Skeletal muscle satellite cell (primary cell): Measurements from ENCODE around the gene MAD1L1.

Experiments
- H3K27me3 ChIP-seq: 2 replicates; pipeline ENCODE4 v1.7.0; 2013; ENCODE audit warnings: low read length; ENCODE audit not compliant: control insufficient read depth, insufficient read depth
- H3K36me3 ChIP-seq: 2 replicates; pipeline ENCODE4 v1.7.0; 2013; ENCODE audit warnings: mild to moderate bottlenecking, control low read depth, low read length; ENCODE audit not compliant: insufficient read depth
- H3K4me1 ChIP-seq: 2 replicates; pipeline ENCODE4 v1.7.0; 2013; ENCODE audit warnings: low read length; ENCODE audit not compliant: control insufficient read depth, insufficient read depth
- H3K4me2 ChIP-seq: 2 replicates; pipeline ENCODE4 v1.7.0; 2013; ENCODE audit warnings: mild to moderate bottlenecking, low read length
- H3K4me3 ChIP-seq: 2 replicates; pipeline ENCODE4 v1.7.0; 2013; ENCODE audit warnings: low read length
- H3K9ac ChIP-seq: 2 replicates; pipeline ENCODE4 v1.7.0; 2013; ENCODE audit warnings: mild to moderate bottlenecking, low read depth, low read length, moderate library complexity
- H3K9me3 ChIP-seq: replicated peaks from 2 replicates; pipeline ENCODE4 v1.7.0; 2013; ENCODE audit warnings: mild to moderate bottlenecking, control low read depth, low read length

MAD1L1 gene

DNA sequence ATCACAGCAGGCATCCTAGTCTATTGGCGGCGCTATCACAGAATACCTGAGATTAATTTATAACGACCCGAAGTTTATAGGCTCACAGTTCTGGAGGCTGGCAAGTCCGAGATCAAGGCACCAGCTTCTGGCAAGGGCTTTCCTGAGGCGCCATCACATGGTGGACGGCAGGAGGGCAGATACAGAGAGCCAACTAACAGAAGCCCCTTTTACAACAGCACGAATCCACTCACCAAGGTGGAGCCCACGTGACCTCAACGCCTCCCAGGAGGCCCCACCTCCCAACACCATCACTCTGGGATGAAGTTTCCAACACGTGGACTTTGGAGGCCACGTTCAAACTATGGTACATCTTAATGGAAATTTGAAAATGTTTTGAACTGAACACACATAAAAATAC lies 307.4 kb downstream of the MAD1L1 start:
- no peaks in the 10 kb centered on the region for H3K9me3 ChIP-seq
- no peak overlapping the region for H3K9ac ChIP-seq
- H3K4me1 ChIP-seq: peaks cover 10% of the 10 kb centered on the region
- H3K36me3 ChIP-seq: no peaks in the 10 kb centered on the region
- no peak overlapping the region for H3K4me2 ChIP-seq
- H3K27me3 ChIP-seq: no peaks in the 10 kb centered on the region
- no peak overlapping the region for H3K4me3 ChIP-seq

DNA sequence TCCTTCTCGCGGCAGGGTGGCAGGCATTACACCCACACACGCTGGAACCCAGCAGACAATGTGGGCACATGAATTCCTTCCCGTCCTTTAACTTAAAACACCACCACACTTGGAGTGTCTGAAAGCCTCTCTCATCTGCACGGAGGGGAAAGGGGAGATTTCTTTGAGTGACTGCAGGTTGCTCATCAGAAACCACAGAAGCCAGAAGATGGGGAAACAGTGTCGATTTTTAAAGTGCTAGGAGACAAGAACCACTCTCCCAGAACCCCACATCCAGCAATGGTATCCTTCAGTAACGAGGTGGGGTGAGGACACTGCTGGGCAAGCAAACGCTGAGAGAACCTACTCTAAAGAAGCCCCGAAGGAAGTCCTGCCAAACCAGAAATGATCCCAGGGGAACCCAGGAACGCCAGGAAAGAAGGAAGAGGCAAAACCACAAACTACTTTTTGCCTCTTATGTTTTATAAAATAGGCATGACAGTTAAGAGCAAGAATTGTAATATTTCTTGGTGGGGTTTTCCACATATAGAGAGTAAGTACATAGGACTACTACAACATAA lies 308.4 kb downstream of the MAD1L1 start:
- H3K4me1 ChIP-seq: peaks cover 10% of the 10 kb centered on the region

DNA sequence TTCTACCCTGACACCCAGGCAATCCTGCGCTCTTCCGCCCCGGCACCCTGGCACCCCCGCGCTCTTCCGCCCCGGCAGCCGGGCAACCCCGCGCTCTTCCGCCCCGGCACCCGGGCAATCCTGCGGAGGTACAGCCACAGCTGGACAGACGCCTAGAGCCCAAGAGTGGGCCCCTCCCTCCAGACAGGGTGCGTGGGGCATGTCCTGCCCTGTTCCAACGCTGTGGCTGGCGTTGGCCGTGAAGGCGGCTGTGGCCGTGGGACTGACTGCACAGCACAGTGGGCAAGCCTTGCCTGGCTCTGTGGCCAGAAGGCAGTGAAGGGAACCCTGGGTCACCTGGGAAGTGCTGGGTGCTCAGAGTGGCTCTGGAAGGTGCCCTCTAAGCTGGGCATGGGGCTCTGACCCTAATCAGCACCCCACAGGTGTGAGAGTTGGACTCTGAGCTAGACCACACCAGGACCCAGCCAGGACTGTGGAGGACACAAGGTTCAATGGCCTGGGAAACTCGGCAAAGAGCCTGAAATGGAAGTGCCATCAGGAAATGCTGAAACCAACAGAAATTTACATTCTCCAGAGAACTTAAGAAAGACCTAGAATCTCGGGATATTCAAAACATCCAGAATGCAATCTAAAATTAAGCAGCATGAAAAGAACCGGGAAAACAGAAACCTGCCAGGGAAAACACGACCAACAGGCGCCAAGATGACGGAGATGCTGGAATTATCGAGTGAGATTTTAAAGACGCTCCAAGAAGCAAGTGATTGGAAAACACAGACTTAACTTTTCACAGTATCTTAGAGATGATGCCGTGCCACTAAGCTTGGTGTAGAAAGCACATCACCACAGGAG lies 309.1 kb downstream of the MAD1L1 start:
- H3K4me1 ChIP-seq: peaks cover 10% of the 10 kb centered on the region
- H3K4me2 ChIP-seq: no peak overlapping the region
- H3K36me3 ChIP-seq: no peaks in the 10 kb centered on the region
- no peak overlapping the region for H3K9ac ChIP-seq
- H3K9me3 ChIP-seq: no peaks in the 10 kb centered on the region
- H3K27me3 ChIP-seq: no peaks in the 10 kb centered on the region
- H3K4me3 ChIP-seq: no peak overlapping the region

More for the DNA sequence above, 308.4 kb downstream of the MAD1L1 start:
- no peak overlapping the region for H3K4me2 ChIP-seq
- no peaks in the 10 kb centered on the region for H3K36me3 ChIP-seq
- no peak overlapping the region for H3K9ac ChIP-seq
- no peak overlapping the region for H3K4me3 ChIP-seq
- no peaks in the 10 kb centered on the region for H3K9me3 ChIP-seq
- no peaks in the 10 kb centered on the region for H3K27me3 ChIP-seq

DNA sequence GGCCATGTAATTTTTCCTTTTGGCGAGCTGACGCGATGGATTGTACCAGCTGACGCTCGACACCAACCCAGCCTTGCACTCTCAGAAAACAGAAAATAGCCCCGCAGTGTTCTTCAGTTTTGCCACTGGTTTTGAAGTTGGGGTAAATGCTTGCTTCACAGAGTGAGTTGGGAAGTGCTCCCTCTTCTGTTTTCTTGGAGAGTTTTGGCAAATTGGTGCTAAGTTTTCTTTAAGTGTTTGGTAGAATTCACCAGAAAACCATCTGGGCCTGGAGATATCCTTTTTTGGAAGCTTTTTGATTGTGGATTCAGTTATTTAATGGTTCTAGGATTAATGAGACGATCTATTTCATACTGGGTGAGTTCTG lies 309.9 kb downstream of the MAD1L1 start:
- H3K27me3 ChIP-seq: no peaks in the 10 kb centered on the region
- peaks cover 10% of the 10 kb centered on the region for H3K4me1 ChIP-seq
- H3K9ac ChIP-seq: no peak overlapping the region
- H3K4me3 ChIP-seq: no peak overlapping the region
- H3K4me2 ChIP-seq: no peak overlapping the region
- no peaks in the 10 kb centered on the region for H3K36me3 ChIP-seq
- no peaks in the 10 kb centered on the region for H3K9me3 ChIP-seq

DNA sequence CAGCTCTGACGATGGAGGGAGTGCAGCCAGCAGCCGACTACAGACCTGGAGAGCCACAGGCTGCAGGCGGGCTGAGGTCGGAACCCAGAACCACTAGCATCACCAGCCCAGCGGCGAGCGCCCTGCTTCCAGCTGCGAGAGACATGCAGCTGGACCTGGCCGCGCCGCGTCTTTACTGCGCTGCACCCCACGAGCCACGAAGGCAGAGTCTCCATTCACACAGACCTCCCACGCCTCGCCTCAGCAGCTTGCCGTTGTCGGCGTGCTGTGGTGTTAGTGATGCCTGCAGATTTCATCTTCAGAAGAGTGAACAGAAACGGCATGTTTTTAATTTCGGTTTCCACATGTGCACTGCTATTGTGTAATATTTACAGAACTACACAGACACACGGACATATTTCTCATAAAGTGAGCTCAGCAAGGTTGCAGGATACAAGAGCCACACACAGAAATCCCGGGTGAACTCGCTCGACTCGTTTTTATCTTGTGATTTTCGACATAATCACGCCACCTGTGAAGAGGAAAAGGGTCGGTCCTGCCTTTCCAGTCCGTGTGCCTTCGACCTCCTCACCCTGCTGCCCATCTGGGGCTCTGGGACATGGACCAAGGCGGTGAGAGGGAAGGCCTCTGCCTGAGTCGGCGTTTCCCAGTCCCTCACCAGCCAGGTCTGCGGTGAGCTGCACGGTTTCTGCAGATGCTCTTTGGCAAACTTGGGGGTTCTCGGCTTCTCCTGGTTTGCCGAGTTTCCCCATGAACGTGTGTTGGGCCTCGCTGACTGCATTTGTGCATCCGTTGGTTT lies 310.5 kb downstream of the MAD1L1 start:
- Histone ChIP-seq H3K36me3 (no peaks in the 10 kb centered on the region), H3K9ac (no peak overlapping the region), H3K4me1 (peaks cover 16% of the 10 kb centered on the region), H3K9me3 (no peaks in the 10 kb centered on the region), H3K4me2 (no peak overlapping the region), H3K4me3 (no peak overlapping the region), H3K27me3 (no peaks in the 10 kb centered on the region)

DNA sequence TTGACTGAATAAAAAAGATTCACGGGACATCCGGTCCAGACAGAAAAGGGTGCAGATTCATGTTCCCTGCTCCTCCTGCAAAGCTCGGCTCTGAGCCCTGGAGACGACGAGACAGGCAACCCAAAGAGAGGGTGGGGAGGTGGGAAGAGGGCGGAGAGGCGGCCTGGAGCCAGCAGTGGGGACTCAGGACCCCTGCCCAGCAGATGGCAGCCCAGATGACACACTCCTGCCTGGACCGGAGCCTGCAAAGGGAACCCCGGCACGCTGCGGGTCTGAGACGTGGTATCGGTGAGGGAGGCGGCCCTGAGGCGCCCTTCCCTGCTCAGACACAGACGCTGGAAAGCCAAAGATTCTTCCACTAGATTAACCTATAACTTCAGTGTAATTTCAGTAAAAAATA lies 311.9 kb downstream of the MAD1L1 start:
- Histone ChIP-seq H3K27me3 (no peaks in the 10 kb centered on the region), H3K9ac (no peak overlapping the region), H3K4me2 (no peak overlapping the region), H3K9me3 (no peaks in the 10 kb centered on the region), H3K4me1 (peaks cover 16% of the 10 kb centered on the region), H3K4me3 (no peak overlapping the region), H3K36me3 (no peaks in the 10 kb centered on the region)

DNA sequence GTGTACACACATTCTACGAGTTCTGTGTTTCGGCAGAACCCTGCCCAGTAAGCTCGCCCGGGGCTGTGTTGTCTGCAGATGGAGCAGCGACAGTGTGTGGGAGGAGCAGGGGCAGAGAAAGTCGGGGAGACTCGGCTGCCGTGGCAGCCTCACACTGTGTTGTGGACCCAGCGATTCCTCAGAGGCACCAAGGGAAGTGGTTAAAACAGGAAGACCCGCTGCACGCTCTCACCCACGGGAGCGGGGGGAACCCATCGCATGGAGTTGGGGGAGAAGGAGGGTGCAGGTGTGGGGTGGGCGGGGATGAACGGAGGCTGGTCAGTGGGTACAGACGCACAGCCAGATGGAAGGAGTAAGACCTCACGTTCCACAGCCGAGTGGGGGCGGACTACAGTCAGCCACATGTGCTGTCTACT lies 312.5 kb downstream of the MAD1L1 start:
- H3K9ac ChIP-seq: no peak overlapping the region

DNA sequence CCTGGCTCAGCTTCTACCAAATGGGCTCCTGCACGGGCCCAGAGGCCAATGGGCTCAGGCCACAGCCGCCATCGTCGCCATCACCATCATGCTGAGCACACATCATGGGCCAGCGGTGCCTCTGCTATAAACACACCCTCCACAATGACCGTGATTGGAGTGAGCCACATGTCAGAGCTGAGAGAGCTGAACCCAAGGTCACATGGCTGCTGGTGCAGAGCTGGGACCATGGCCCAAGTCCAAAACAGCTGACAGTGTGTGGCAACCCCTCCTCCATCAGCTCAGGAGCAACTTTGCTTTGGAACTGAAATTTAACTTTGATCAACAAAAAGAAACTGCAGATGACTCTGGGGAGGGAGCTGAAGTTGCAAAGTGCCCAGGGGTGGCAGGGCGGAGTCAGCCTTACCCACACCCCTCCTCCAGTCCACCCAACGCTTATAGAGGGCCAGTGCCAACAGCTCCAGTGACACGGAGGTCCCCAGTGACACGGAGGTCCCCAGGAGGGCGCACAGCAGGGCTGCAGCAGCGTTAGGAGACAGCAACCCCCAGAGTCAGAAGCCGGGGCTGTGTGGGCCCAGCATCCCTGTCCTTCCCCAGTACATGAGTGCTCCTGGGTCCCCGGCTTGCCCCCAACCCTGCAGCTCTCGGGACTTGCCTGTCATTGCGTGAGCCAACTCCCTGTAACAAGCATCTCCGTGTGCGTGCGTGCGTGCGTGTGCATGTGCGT lies 313.0 kb downstream of the MAD1L1 start:
- Histone ChIP-seq H3K4me1 (peaks cover 14% of the 10 kb centered on the region), H3K36me3 (no peaks in the 10 kb centered on the region), H3K9me3 (no peaks in the 10 kb centered on the region), H3K27me3 (no peaks in the 10 kb centered on the region), H3K4me3 (no peak overlapping the region), H3K9ac (no peak overlapping the region), H3K4me2 (no peak overlapping the region)

More for the DNA sequence above, 312.5 kb downstream of the MAD1L1 start:
- H3K4me3 ChIP-seq: no peak overlapping the region
- peaks cover 16% of the 10 kb centered on the region for H3K4me1 ChIP-seq
- no peaks in the 10 kb centered on the region for H3K9me3 ChIP-seq
- no peaks in the 10 kb centered on the region for H3K27me3 ChIP-seq
- no peak overlapping the region for H3K4me2 ChIP-seq
- no peaks in the 10 kb centered on the region for H3K36me3 ChIP-seq

DNA sequence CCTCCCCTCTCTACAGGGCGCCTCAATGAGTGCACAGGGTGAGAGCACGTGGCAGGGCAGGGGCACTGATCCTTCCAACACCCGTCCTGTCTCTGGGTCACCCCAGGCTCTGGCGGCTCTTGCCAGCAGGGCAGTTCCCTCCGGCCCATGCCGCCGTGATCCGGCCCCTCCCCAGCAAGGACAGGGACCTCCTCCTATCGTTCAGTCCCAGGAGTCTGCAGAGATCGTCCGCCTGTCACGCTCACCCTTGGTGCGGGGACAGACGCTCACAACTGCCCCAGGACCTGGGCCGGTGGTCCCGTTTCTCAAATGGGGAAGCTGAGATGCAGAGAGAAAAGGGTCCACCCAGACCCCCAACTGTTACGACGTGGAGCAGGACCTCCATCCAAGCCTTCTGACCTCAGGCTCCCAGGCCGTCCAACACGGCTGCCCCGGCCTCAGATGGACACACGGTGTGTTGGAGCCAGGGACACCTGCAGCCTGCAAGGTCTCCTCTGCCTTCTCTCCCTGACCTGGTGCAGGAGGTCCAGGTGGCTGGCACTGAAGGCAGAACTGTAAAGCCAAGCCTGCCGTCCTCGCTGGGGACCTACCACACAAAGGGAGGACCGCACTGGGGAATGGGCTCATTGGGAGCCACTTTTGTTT lies 313.7 kb downstream of the MAD1L1 start:
- Histone ChIP-seq H3K4me1 (peaks cover 7% of the 10 kb centered on the region), H3K27me3 (no peaks in the 10 kb centered on the region), H3K36me3 (no peaks in the 10 kb centered on the region), H3K4me3 (no peak overlapping the region), H3K9ac (no peak overlapping the region), H3K4me2 (no peak overlapping the region), H3K9me3 (no peaks in the 10 kb centered on the region)

DNA sequence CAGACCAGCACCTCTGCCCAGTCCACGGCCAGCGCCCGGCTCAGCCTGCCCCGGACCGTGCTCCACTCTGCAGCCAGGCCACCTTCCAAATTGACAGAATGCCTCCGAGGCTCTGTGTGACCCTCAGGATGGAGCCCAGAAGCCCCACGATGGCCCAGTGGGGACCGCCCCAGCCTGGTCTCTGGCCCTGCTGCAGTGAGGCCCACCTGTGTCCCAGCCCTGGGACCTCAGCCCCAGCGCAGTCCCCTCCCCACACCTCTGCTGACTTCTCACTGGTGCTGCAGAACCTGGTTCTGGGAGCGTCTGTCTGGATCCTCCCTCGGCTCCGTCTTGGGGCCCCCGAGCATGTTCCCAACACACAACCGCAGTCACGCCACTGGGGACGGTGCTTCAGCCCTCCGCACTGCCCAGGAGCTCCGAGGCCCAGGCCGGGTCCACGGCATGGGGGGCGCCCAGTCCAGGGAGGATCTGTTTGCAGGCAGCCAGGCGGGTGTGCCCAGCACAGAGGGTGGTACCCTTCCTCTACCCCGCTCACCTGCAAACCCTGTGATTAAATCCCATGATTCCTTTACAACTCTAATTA lies 314.6 kb downstream of the MAD1L1 start:
- peaks cover 12% of the 10 kb centered on the region for H3K4me1 ChIP-seq
- no peak overlapping the region for H3K4me2 ChIP-seq
- no peak overlapping the region for H3K4me3 ChIP-seq

More for the DNA sequence above, 314.6 kb downstream of the MAD1L1 start:
- H3K9ac ChIP-seq: no peak overlapping the region
- no peaks in the 10 kb centered on the region for H3K9me3 ChIP-seq
- no peaks in the 10 kb centered on the region for H3K36me3 ChIP-seq
- no peaks in the 10 kb centered on the region for H3K27me3 ChIP-seq
